Measurements from ENCODE around the gene NAXE.
A peak's percentile ranks its signal among the peaks of the same experiment; 100 is the strongest.

Gene NAXE

DNA sequence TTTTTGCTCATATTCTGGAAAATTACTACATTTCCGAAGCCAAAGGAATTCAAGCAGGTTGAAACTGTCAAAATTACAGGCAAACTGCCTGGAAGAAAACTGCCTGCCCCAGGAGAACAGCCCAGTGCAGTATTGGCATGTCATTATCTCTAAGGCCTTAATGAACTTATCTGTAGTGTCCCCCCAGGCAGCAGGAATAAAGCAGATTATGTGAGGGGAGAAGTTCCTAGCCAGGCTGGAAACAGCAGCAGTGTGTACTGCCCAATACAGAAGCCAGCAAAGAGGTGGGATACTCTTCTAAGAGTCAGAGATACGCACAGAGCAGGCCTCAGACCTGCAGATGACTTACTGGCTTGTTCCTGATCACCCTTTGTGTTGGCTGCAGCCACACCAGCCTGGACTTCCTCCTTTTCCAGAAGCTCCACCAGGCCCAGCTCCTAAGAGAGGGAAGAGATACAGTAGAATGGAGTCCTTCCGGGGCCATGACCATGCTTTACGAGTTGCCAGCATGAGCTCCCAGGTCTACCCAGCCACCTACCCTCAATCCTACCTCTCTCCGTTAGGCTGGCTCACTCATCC lies 30.9 kb upstream of the NAXE start:
- no peak for TF ChIP-seq CTCF (conservative IDR thresholded peaks at IDR 0.05; ENCODE audit: control insufficient read depth, insufficient read depth, low read depth, low read length)
- no peak overlapping the region for H3K4me3 ChIP-seq (ENCODE audit: control insufficient read depth, low read depth, low read length)
- DNase-seq (ENCODE audit: low read depth): no peak

DNA sequence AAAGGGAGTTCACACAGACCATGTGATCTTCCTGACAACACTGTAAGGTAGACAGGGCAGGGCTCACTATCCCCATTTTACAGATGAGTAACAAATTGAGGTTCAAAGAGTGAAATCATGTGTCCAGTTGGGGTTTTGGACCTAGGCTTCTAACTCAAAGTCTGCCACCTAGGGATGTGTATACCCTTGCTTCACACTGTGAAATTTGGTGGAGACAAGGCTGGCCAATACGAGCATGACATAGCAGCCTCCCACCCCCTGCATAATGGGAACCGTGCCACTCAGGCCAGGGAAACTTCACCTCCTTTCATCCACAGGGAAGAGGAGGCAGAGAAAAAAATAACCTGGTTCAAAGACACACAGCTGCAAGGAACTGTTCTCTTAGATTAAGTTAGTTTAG lies 26.1 kb upstream of the NAXE start:
- DNase-seq (ENCODE audit: low read depth): no peak
- TF ChIP-seq CTCF (conservative IDR thresholded peaks at IDR 0.05; ENCODE audit: control insufficient read depth, insufficient read depth, low read depth, low read length): no peak
- H3K4me3 ChIP-seq (ENCODE audit: control insufficient read depth, low read depth, low read length): no peak overlapping the region

DNA sequence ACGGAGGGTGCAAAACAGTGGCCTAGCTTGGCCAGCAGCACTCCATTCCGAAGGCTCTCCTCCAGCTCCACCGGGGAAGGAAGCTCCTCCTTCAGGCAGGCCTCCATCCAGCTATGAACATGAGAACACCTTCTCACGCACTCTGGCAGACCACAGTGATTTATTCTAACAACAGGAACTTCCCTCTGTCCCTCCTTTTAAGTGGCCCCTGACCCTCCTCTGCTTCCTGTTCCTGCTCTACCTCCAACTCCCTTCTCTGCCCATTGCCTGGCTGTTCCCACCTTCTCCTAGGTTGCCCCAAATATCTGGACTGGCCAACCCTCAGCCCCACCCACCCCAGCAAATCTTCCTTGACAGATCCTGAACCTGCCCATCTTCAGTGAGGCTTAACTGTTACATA lies 25.1 kb upstream of the NAXE start:
- H3K4me3 ChIP-seq (ENCODE audit: control insufficient read depth, low read depth, low read length): no peak overlapping the region
- no peak for TF ChIP-seq CTCF (conservative IDR thresholded peaks at IDR 0.05; ENCODE audit: control insufficient read depth, insufficient read depth, low read depth, low read length)
- no peak for DNase-seq (ENCODE audit: low read depth)

GRCh38 chr1:156571261-156571852 lies 20.2 kb upstream of the NAXE start:
- DNase-seq (ENCODE audit: low read depth): peak; percentile 94
- no peak for TF ChIP-seq CTCF (conservative IDR thresholded peaks at IDR 0.05; ENCODE audit: control insufficient read depth, insufficient read depth, low read depth, low read length)

GRCh38 chr1:156571919-156572662 lies 19.5 kb upstream of the NAXE start, which contains the start of gene IQGAP3:
TSS of gene IQGAP3 (minus strand) at chr1:156572565. CDS start at chr1:156572529, 36 bp downstream.
- no peak for TF ChIP-seq CTCF (conservative IDR thresholded peaks at IDR 0.05; ENCODE audit: control insufficient read depth, insufficient read depth, low read depth, low read length)
- DNase-seq (ENCODE audit: low read depth): peak; percentile 76
- peak within 1 kb of the TSS; percentile 87 for H3K4me3 ChIP-seq (ENCODE audit: control insufficient read depth, low read depth, low read length)

More at GRCh38 chr1:156571261-156571852, 20.2 kb upstream of the NAXE start:
- peak overlapping the region; percentile 87 for H3K4me3 ChIP-seq (ENCODE audit: control insufficient read depth, low read depth, low read length)

- peak overlapping the region; percentile 87 for H3K4me3 ChIP-seq (ENCODE audit: control insufficient read depth, low read depth, low read length)
- no peak for DNase-seq (ENCODE audit: low read depth)
- TF ChIP-seq CTCF (conservative IDR thresholded peaks at IDR 0.05; ENCODE audit: control insufficient read depth, insufficient read depth, low read depth, low read length): no peak
These were observed 18.9 kb upstream of the NAXE start for GRCh38 chr1:156572663-156573018.

Measured in fibroblast of mammary gland (primary cell).